LNCAP (cell line): ENCODE measurements around the gene RNF34.

Experiments
- TF ChIP-seq, protein P1 (sequence below): fragments of 450-650 bp; IDR thresholded peaks from 2 replicates; pipeline ENCODE4 v1.5.1; 2017; ENCODE audit warnings: mild to moderate bottlenecking

The RNF34 gene

DNA sequence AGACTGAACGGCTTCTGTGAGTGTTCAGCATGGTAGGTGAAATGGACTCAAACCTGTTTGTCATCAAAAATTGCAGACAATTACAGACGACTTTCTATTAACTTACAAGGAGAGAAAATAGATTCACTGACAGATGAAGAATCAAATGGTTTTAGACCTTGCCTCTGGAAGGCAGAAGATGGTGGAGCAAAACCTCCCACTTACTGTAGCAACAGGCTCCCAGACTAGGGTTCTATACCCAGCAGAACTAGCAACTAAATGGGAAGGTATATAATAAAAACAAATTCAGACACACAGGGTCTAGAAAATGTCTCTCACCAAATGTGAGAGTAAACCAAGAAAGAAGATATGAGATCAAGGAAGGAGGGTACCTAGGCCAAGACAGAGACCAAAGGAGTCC, 36.8 kb downstream of the RNF34 start:
- TF ChIP-seq, protein P1, sequence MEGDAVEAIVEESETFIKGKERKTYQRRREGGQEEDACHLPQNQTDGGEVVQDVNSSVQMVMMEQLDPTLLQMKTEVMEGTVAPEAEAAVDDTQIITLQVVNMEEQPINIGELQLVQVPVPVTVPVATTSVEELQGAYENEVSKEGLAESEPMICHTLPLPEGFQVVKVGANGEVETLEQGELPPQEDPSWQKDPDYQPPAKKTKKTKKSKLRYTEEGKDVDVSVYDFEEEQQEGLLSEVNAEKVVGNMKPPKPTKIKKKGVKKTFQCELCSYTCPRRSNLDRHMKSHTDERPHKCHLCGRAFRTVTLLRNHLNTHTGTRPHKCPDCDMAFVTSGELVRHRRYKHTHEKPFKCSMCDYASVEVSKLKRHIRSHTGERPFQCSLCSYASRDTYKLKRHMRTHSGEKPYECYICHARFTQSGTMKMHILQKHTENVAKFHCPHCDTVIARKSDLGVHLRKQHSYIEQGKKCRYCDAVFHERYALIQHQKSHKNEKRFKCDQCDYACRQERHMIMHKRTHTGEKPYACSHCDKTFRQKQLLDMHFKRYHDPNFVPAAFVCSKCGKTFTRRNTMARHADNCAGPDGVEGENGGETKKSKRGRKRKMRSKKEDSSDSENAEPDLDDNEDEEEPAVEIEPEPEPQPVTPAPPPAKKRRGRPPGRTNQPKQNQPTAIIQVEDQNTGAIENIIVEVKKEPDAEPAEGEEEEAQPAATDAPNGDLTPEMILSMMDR, result no peak

DNA sequence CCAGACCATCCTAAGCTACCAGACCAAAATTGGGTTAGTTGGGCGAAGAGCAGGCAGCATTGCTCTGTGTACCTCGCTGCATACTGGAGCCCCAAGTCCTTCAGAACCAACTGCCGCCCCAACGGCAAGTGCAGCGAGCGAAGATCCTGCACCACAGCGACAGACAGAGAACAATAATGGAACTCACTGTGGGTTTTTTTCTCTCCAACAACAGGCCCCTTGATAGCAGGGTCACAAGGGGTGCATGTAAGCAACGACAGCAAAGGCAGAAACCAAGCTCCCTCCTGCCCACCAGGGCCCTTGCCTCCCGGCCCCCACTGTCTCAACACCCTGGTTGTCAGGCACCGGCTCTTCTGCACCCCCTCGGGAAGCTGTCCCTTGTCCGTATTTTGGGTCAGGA, 39.0 kb downstream of the RNF34 start:
- TF ChIP-seq, protein P1, result no peak

DNA sequence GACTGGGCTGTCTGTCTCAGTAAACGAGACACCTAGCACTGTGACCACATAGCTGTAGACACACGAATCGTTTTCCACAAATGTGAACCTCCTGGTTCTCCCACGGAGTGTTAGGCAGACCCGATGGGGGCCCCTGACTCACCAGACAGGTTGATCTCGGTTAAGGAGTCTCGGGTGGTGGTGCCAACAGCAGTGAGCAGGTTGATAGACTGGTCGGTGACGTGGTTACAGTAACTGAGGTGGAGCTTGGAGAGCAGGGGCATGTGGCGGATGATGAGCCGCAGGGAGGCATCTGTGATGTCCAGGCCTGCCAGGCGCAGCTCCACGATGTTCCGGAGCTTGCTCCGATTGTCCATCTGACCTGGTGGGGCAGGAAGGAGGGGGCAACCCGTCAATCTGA, 39.8 kb downstream of the RNF34 start:
- TF ChIP-seq, protein P1, result no peak

DNA sequence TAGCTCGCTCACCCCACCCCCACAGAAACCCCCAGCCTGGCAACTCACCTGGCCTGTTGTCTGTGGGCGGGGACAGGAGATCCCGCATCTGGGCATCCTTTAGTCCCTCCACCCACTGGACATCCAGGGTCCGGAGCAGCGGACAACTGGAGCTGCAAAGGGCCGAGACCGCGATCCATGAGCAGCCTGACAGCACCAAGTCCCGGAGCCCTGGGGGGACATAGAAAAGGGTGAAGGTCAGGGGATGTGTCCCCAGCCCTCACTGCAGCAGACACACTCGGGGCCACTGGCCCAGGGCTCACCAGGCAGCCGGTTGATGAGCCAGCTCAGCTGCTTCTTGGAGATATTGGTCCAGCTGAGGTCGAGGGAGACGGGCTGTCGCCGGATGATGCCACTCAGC, 40.9 kb downstream of the RNF34 start:
- TF ChIP-seq, protein P1, result no peak

DNA sequence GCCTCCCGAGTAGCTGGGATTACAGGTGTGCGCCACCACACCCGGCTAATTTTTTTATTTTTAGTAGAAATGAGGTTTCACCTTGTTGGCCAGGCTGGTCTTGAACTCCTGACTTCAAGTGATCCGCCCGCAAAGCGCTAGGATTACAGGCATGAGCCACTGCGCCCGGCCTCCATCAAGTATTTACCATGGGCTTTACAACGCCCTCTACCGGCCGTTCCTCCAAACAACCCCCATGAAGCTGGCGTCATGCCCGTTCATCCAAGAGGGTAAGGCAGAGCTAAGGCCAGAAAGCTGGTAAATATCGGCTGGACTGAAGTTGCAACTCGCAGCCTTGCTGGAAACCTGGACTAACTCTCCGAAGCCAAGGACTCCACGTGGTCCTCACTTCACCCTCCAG, 41.6 kb downstream of the RNF34 start:
- TF ChIP-seq, protein P1, result peak; percentile 40; the same call in 1 of the 2 replicates

DNA sequence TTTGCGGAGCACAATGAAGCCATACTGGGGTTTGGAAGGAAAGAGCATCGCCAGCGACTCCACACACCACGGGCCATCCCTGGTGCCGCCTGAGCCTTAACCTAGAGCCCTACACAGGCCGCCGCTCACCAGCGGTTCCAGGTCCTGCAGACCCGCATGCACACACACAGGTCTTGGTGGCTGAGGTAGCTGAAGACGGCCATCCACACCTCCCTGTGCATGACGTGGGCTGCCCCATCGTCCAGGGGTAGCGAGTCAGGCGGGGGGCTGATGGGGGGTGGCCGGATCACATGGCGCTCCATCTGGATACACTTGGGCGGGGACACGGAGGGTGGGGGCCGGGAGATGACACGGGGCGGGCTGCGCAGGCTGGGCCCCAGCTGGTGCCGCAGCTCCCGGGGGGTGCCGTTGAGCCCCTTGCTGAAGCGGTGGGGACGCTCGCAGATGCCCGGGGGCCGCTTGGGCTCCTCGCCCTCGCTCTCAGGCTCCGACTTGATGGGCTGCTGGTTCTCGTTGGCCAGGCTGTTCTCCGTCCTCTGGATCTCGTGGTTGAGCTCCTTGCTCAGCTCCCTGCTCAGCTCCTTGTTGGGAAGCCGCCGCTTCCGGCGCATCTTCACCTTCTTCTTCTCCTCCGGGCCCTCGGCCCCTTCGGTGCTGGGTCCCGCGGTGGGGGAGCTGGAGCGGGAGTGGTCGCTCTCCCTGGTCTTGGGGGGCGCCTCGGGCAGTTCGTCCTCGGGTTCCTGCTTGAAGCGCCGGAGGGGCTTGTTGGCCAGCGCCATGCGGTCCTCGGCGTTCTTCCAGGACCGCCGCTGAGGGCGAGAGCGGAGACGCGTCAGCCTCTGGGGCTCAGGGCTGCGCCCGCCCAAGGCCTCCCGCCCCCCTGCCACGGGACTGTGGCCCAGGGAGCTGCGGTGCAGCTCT, 42.4 kb downstream of the RNF34 start:
- TF ChIP-seq, protein P1, result no peak

DNA sequence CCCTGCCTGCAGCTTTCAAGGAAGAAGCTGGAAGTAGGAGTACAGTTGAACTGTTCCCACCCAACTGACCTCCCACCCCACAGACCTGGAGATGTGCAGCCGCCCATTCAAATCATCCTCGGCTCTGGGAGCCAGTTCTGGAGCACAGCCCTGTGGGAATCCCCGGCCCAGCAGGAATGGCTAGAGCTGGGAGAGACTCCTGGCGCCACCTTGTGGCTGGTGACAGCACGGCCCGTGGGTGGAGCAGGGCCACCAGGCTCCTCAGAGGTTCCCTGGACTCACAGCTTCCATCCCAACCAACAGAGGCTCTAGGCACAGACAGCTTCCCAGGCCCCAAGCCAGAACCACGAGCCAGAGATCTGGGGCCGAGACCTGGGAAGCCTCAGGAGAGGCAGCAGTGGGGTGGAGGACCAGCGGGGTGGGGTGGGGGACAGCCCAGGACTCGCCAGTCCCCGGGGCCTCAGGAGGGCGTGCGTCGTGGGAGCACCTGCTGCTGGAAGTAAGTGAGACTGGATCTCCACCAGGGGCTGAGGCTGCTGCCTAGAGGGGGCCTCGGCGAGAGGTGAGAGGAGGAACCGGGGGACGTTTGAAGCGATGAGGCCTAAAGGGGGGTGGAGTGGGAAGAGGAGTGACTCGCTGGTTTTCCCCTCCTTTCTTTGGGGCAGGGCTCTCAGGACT, 43.4 kb downstream of the RNF34 start:
- TF ChIP-seq, protein P1, result peak; percentile 93
